Activated T-helper 1 cell treated with anti-CD3 and anti-CD28 coated beads, Interleukin-12 subunit alpha, Interleukin-12 subunit beta, Interleukin-2, Interleukin-4 antibody, amounts not matched to agents 30 ng/mL and 10 ng/mL and 1 ng/mL, durations not matched to agents 14 hours and 24 hours and 36 hours (primary cell): Measurements from ENCODE around the gene PSMF1. TPM values are rescaled to one million over a fixed set of nuclear protein-coding genes. Genes with fewer than 3 reads are reported as not detected.
A peak's percentile ranks its signal among the peaks of the same experiment; 100 is the strongest.

Source experiments
- DNase-seq: peaks from one replicate; pipeline ENCODE4 v3.0.0; 2021; ENCODE audit warnings: low spot score
- H3K27ac Mint-ChIP-seq: one replicate; pipeline ENCODE4 v1.8.0; 2021; ENCODE audit warnings: mild to moderate bottlenecking, mixed read lengths
- H3K27me3 Mint-ChIP-seq: one replicate; pipeline ENCODE4 v1.8.0; 2022; ENCODE audit warnings: mild to moderate bottlenecking, moderate library complexity, mixed read lengths; ENCODE audit not compliant: insufficient read depth
- H3K36me3 Mint-ChIP-seq: one replicate; pipeline ENCODE4 v1.8.0; 2021; ENCODE audit warnings: low read depth, mixed read lengths
- H3K4me1 Mint-ChIP-seq: one replicate; pipeline ENCODE4 v1.8.0; 2021; ENCODE audit warnings: low read depth, mixed read lengths
- H3K4me3 Mint-ChIP-seq: one replicate; pipeline ENCODE4 v1.8.0; 2021; ENCODE audit warnings: mild to moderate bottlenecking, moderate library complexity, mixed read lengths
- H3K9me3 Mint-ChIP-seq: one replicate; pipeline ENCODE4 v1.8.0; 2021; ENCODE audit warnings: mixed read lengths
- intact Hi-C: fragments of 100-400 bp; cut with micrococcal nuclease; formaldehyde crosslinking; loops from one replicate; pipeline ENCODE4 v1.15.1; 2024
- total RNA-seq: library from RNA; stranded (reverse); gene quantifications from 2 replicates; pipeline ENCODE4 v1.2.3, GENCODE V29; 2022

Gene PSMF1
- total RNA-seq, 1 donor from 2014 or later: 185 TPM

GRCh38 chr20:1154691-1155090 is 36.3 kb downstream of the PSMF1 start:
- no peaks in the 10 kb centered on the region for H3K27me3 Mint-ChIP-seq

GRCh38 chr20:1155342-1155741 is 36.9 kb downstream of the PSMF1 start:
- intact Hi-C loops: no loop called here
- no peak for DNase-seq
- Mint-ChIP-seq H3K4me3 (no peak overlapping the region), H3K27me3 (no peaks in the 10 kb centered on the region), H3K27ac (no peak overlapping the region), H3K9me3 (no peaks in the 10 kb centered on the region), H3K36me3 (peaks cover 49% of the 10 kb centered on the region), H3K4me1 (peaks cover 22% of the 10 kb centered on the region)

More at GRCh38 chr20:1154691-1155090, 36.3 kb downstream of the PSMF1 start:
- Mint-ChIP-seq H3K36me3 (peaks cover 49% of the 10 kb centered on the region), H3K4me1 (peaks cover 27% of the 10 kb centered on the region), H3K9me3 (no peaks in the 10 kb centered on the region), H3K27ac (no peak overlapping the region), H3K4me3 (no peak overlapping the region)
- DNase-seq: no peak
- intact Hi-C loops: no loop called here

GRCh38 chr20:1160496-1160895 is 42.1 kb downstream of the PSMF1 start:
- Mint-ChIP-seq H3K4me1 (no peaks in the 10 kb centered on the region), H3K9me3 (no peaks in the 10 kb centered on the region), H3K4me3 (no peak overlapping the region), H3K36me3 (peaks cover 37% of the 10 kb centered on the region), H3K27ac (no peak overlapping the region), H3K27me3 (no peaks in the 10 kb centered on the region)
- DNase-seq: no peak
- intact Hi-C loops: no loop called here

- H3K4me1 Mint-ChIP-seq: no peaks in the 10 kb centered on the region
- no peaks in the 10 kb centered on the region for H3K9me3 Mint-ChIP-seq
- H3K4me3 Mint-ChIP-seq: no peak overlapping the region
- peaks cover 36% of the 10 kb centered on the region for H3K36me3 Mint-ChIP-seq
- H3K27ac Mint-ChIP-seq: peak overlapping the region; percentile 19
- H3K27me3 Mint-ChIP-seq: no peaks in the 10 kb centered on the region
- no peak for DNase-seq
- intact Hi-C loops: no loop called here
Observed at GRCh38 chr20:1160991-1161390, 42.6 kb downstream of the PSMF1 start.

GRCh38 chr20:1163105-1163504 is 44.7 kb downstream of the PSMF1 start:
- DNase-seq: no peak
- no peak overlapping the region for H3K27ac Mint-ChIP-seq
- no peak overlapping the region for H3K4me3 Mint-ChIP-seq
- H3K27me3 Mint-ChIP-seq: no peaks in the 10 kb centered on the region
- no peaks in the 10 kb centered on the region for H3K9me3 Mint-ChIP-seq
- intact Hi-C loops: no loop called here
- H3K36me3 Mint-ChIP-seq: peaks cover 40% of the 10 kb centered on the region
- no peaks in the 10 kb centered on the region for H3K4me1 Mint-ChIP-seq

GRCh38 chr20:1163653-1164052 is 45.3 kb downstream of the PSMF1 start:
- peaks cover 45% of the 10 kb centered on the region for H3K36me3 Mint-ChIP-seq

GRCh38 chr20:1164871-1165270 is 46.5 kb downstream of the PSMF1 start:
- H3K9me3 Mint-ChIP-seq: no peaks in the 10 kb centered on the region
- peaks cover 54% of the 10 kb centered on the region for H3K36me3 Mint-ChIP-seq
- H3K27ac Mint-ChIP-seq: no peak overlapping the region
- H3K4me1 Mint-ChIP-seq: no peaks in the 10 kb centered on the region
- no peaks in the 10 kb centered on the region for H3K27me3 Mint-ChIP-seq
- no peak overlapping the region for H3K4me3 Mint-ChIP-seq
- intact Hi-C loops: no loop called here
- DNase-seq: no peak

More at GRCh38 chr20:1163653-1164052, 45.3 kb downstream of the PSMF1 start:
- intact Hi-C loops: no loop called here
- no peak for DNase-seq
- H3K27ac Mint-ChIP-seq: no peak overlapping the region
- no peaks in the 10 kb centered on the region for H3K27me3 Mint-ChIP-seq
- H3K9me3 Mint-ChIP-seq: no peaks in the 10 kb centered on the region
- H3K4me3 Mint-ChIP-seq: no peak overlapping the region
- H3K4me1 Mint-ChIP-seq: no peaks in the 10 kb centered on the region

GRCh38 chr20:1165521-1165920 is 47.1 kb downstream of the PSMF1 start:
- no peaks in the 10 kb centered on the region for H3K27me3 Mint-ChIP-seq
- intact Hi-C loops: no loop called here
- DNase-seq: no peak
- H3K4me1 Mint-ChIP-seq: no peaks in the 10 kb centered on the region
- H3K9me3 Mint-ChIP-seq: no peaks in the 10 kb centered on the region
- peaks cover 57% of the 10 kb centered on the region for H3K36me3 Mint-ChIP-seq
- H3K27ac Mint-ChIP-seq: no peak overlapping the region
- H3K4me3 Mint-ChIP-seq: no peak overlapping the region

- Mint-ChIP-seq H3K27me3 (no peaks in the 10 kb centered on the region), H3K4me1 (no peaks in the 10 kb centered on the region), H3K27ac (no peak overlapping the region), H3K36me3 (peaks cover 58% of the 10 kb centered on the region), H3K9me3 (no peaks in the 10 kb centered on the region), H3K4me3 (no peak overlapping the region)
- no peak for DNase-seq
- intact Hi-C loops: no loop called here
Observed at GRCh38 chr20:1165941-1166340, 47.5 kb downstream of the PSMF1 start.

GRCh38 chr20:1166948-1167720 is 48.7 kb downstream of the PSMF1 start:
- Mint-ChIP-seq H3K27me3 (no peaks in the 10 kb centered on the region), H3K36me3 (peaks cover 55% of the 10 kb centered on the region), H3K4me3 (no peak overlapping the region), H3K4me1 (no peaks in the 10 kb centered on the region), H3K9me3 (no peaks in the 10 kb centered on the region), H3K27ac (no peak overlapping the region)
- intact Hi-C loops: no loop called here
- no peak for DNase-seq

- DNase-seq: no peak
- Mint-ChIP-seq H3K36me3 (peaks cover 61% of the 10 kb centered on the region), H3K27ac (no peak overlapping the region), H3K9me3 (no peaks in the 10 kb centered on the region), H3K4me3 (no peak overlapping the region), H3K4me1 (no peaks in the 10 kb centered on the region), H3K27me3 (no peaks in the 10 kb centered on the region)
- intact Hi-C loops: no loop called here
Observed at GRCh38 chr20:1169224-1169623, 50.8 kb downstream of the PSMF1 start.

GRCh38 chr20:1171461-1172093 is 53.2 kb downstream of the PSMF1 start:
- peaks cover 43% of the 10 kb centered on the region for H3K36me3 Mint-ChIP-seq
- no peak for DNase-seq
- H3K9me3 Mint-ChIP-seq: no peaks in the 10 kb centered on the region
- no peaks in the 10 kb centered on the region for H3K27me3 Mint-ChIP-seq
- no peaks in the 10 kb centered on the region for H3K4me1 Mint-ChIP-seq
- intact Hi-C loops: no loop called here
- H3K4me3 Mint-ChIP-seq: no peak overlapping the region
- no peak overlapping the region for H3K27ac Mint-ChIP-seq

- intact Hi-C loops: no loop called here
- DNase-seq: no peak
- no peaks in the 10 kb centered on the region for H3K4me1 Mint-ChIP-seq
- no peak overlapping the region for H3K4me3 Mint-ChIP-seq
- no peaks in the 10 kb centered on the region for H3K9me3 Mint-ChIP-seq
- no peak overlapping the region for H3K27ac Mint-ChIP-seq
- no peaks in the 10 kb centered on the region for H3K27me3 Mint-ChIP-seq
- peaks cover 30% of the 10 kb centered on the region for H3K36me3 Mint-ChIP-seq
Observed at GRCh38 chr20:1173698-1174097, 55.3 kb downstream of the PSMF1 start.
